ENCODE results near the gene AIMP2.
"Not testable (repeated sequence)": the region's sequence is repeated elsewhere in the genome, so short reads cannot be mapped to it uniquely, and the experiment has no call there.

AIMP2 gene

DNA sequence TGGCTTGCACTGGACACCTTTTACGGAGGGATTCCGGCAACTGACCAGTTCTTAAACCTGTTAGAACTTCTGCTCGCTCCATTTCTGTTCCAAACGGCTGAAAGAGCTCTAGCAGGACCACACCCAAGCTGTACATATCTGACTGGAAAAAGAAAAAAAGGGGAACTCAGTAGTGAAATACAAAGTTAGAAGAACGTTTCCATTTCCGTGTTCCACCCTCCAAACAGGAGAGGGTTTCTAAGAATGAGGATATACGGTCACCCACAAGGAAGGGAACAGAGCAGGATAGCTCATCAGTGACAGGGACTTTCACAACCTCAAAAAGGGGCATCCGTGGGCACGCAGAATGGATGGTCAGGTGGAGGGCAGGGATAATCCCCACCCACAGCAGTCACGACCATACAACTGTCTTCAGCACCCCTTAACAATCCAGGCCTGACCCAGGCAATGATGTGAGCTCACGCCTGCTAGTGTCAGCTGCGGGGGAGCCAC, 17.8 kb downstream of the AIMP2 start:
- DNase-seq = no peak

DNA sequence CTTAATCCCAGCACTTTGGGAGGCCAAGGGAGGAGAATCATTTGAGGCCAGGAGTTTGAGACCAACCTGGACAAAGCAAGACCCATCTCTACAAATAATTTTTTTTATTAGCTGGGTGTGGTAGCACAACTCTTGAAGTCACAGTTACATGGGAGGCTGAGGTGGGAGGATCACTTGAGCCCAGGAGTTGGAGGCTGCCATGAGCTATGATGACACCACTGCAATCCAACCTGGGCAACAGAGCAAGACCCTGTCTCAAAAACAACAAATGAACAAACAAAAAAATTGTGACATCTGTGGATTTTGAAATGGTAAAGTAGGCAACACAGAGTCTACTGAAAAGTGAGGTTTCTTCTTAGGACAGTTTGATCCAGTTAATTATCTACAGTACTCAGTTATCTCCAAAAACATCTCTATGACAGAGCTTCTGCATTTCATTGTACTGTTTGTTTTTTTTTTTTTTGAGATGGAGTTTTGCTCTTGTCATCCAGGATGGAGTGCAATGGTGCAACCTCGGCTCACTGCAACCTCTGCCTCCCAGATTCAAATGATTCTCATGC, 18.8 kb downstream of the AIMP2 start:
- no peak for DNase-seq

DNA sequence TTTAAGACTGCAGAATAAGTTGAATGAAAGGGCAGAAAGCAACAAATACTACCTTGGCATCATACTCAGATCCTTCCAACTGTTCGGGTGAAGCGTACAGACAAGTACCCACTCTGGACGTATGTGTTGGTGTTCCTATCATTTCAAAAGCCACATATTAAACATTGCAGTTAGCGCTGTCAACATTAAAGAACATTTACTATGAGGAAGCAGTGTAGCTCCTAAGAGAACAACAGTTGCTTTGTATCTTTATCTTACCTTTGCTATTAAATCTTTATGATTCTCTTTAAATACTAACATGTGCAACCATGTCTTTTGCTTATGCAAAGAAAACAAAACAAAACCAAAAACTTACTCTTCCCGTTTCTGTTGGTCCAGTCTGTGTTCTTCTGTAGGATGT, 19.5 kb downstream of the AIMP2 start:
- DNase-seq = no peak

DNA sequence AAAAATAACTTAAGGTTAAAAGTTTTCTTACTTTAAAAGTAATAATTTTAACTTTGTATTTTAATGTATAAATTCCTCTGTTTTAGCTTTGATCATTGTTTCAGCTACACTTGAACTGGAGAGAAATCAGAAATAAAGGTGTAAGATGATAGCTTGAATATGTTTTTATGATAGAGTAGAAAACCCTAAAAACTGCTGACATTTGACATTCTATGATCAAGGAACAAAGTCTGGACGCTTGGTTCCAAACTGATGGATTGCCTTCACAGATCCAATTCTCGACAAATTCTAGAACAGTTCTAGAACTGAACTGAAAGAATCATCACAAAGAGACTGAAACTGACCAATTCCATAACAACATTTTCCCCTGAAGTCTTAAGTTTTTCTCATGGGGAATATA, 21.9 kb downstream of the AIMP2 start, which contains the start of gene ANKRD61:
ANKRD61 (plus strand) TSS at position 389 of the 400 bp plus-strand sequence; CDS start at position 389, 0 bp downstream.
- DNase-seq = no peak

DNA sequence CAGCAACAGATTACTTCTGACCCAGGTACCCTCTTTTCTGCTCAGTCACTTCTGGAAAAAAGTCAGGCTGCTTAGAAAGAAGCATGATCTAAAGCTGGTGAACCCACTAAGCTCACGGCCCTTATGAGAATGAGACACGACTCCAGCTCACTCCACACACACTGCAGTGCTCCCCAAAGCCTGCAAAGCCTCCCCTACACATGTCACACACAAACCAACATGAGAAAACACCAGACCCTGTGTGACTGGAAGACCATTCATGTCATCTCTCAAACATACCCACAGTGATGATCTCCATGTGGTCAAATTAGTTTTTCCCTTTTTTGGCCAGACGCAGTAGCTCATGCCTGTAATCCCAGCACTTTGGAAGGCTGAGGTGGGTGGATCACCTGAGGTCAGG, 22.5 kb downstream of the AIMP2 start:
- DNase-seq = no peak

DNA sequence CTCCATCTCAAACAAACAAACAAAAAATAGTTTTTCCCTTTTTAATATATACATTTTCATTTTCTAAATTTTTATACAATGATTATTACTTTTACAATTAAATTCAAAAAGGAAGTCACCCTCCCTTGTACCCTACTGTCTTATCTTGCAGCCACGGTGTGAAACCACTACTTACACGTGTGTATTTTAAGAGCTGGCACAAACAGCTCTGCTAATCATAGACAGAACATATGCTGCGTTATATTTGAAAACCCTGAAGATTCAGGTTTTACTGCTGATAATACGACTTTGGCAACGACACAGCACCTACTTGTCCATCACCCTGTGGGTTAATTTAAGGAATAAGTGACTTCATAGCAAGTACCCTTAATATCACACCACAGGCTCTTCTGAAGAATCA, 23.1 kb downstream of the AIMP2 start:
- no peak for DNase-seq

DNA sequence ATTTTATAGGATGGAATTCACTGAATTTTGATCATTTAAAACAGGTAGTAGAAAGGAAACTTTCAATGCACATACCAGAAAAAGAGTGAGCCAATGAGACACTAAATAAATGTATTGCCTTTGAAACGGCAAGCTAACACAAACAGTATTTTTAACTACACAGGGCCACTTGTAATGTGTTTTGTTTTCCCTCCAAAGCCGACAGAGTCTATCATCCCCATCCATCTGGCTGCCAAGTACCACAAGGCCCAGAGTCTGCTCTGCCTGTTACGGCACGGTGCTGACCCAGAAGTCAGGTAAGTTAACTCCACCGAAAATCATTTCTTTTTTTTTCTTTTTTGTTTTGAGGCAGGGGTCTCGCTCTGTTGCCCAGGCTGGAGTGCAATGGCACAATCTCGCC, 23.6 kb downstream of the AIMP2 start:
- DNase-seq = no peak

DNA sequence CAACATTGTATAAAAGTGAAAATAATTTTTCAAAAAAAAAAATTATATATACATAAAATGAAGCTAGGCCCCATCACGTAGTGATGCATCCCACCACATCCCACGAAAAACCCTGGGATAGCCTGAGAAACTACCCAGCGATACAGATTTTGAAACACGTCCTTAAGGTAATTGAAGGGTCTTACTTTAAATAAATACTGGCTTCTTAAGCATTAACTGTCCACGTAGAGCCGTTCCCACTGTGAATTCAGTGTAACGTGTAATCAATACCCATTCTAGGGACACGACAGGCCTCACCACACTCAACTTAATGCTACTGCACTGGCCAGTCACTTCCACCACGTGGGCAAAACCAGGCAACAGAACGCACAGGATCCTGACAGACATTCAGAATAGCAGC, 26.1 kb downstream of the AIMP2 start:
- no peak for DNase-seq

DNA sequence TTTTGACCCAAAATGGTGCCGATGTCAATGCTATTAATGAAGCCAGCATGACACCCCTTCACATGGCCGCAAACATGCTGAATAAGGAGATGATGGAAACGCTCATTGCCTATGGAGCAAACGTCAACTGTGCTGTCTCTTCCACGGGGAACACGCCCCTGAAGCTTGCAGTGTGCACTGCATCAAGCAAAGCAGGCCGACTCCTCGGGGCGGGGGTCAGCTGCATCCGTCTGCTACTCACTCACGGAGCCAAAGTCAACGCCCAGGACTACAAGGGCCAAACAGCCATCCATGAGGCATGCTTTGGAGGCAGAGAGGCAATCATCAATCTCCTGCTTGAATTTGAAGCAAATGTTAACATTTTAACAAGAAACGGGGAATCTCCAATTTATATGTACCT, 26.6 kb downstream of the AIMP2 start:
- DNase-seq = no peak

DNA sequence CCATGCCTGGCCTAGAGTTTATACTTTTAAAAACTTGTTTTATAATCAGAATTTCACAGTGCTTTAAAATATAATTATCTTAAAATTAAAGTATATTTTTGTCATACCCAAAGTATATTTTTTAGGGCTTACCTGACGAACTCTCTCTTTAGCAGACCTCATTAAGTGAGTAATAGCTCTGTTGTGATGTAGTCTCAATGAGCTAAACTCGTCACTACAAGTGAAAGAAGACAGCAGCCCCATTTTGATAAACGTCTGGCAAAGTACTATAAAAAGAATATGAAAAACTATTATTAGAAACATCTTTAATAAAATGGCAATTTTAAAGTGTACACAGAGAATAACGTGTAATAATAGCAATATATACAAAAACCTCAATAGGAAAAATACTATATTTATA, 40.7 kb downstream of the AIMP2 start:
- DNase-seq = no peak

DNA sequence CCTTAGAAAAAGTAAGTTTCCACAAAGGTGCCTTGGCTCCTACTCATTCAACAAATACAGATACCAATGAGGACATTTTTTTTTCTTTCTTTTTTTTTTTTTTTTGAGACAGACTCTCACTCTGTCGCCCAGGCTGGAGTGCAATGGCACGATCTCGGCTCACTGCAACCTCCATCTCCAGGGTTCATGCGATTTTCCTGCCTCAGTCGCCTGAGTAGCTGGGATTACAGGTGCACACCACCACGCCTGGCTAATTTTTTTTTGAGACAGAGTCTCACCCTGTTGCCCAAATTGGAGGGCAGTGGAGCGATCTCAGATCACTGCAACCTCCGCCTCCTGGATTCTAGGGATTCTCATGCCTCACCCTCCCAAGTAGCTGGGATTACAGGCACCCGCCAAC, 42.1 kb downstream of the AIMP2 start:
- DNase-seq = not testable (repeated sequence)

DNA sequence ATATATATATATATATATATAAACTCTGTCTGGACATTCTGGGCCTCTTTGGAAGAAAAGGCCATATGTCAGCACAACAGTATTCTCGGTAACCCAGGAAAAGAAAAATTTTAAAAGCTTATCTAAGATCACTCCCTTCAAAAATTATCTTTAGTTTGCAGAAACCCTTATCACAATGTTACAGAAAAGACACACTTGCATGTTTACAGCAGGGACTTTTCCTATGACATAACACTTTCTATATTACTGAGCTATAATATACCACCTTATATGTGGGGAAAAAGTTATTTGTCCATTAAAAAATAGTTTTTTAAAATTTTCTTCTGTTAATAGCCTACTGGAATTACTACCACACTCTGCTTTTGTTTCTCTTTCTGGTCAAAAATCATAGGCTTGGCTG, 47.5 kb downstream of the AIMP2 start:
- no peak for DNase-seq

DNA sequence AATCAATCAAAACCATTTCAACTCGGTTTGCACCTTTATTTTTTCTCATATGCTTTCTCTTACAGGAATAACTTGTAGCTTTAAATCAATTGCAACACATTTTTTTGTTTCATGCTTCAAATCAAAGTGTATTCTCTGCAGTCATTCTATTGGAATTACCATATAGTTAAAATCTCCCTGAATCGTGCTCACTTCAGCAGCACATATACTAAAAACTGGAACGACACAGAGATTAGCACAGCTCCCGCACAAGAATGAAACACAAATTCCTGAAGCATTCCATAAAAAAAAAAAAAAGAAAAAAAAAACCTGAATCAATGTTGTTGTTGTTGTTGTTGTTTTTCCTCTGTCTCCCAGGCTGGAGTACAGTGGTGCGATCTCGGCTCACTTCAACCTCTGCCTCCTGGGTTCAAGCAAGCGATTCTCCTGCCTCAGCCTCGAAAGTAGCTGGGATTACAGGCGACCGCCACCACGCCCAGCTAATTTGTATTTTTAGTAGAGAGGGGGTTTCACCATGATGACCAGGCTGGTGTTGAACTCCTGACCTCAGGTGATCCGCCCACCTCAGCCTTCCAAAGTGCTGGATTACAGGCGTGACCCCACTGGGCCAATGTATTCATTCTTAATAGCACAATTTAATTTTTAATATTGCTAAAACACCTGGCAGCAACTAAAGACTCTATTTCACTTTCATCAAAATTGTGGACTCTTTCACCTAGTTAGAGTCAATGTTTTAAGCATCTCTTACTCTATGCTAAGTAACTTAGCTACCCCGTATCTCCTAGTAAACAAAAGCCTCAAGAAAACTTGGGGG, 48.5 kb downstream of the AIMP2 start:
- DNase-seq = no peak

DNA sequence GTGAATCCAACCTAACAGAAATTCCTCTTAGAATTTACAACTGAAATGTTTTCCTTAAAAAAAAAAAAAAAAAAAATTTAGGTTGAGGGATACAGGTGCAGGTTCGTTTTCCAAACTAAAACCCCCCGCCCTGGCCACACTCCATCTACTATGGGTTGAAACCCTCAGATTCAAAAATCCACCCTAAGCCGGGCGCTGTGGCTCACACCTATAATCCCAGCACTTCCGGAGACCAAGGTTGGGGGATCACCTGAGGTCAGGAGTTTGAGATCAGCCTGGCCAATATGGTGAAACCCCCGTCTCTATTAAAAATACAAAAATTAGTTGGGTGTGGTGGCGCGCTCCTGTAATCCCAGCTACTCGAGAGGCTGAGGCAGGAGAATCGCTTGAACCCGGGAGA, 50.9 kb downstream of the AIMP2 start:
- not testable (repeated sequence) for DNase-seq

DNA sequence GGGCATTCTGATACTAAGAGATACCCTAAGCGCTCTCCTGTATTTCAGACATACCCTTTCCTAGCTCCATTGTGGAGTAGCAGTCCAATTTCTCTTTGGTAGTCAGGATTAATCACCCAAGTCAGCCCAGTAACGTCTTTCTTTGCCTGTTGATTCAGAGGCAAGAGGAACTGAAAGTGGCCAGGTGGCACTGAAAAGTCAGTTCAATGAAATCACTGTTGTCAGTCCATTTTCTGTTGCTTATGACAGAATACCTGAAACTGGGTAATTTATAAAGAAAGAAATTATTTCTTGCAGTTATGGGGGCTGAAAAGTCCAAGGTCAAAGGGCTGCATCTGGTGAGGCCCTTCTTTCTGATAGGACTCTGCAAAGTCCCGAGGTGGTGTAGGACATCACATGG, 62.3 kb downstream of the AIMP2 start:
- DNase-seq = no peak

Data from T-helper 9 cell (primary cell).